Measurements from ENCODE around the gene CD160. TPM values are rescaled to one million over a fixed set of nuclear protein-coding genes. Genes with fewer than 3 reads are reported as not detected.

The CD160 gene
- polyA plus RNA-seq, 1 donor = 0.87 TPM

Other genes with a start within 250 kb of the CD160 start
- gene GPR89A, start 111.5 kb upstream of the CD160 start, polyA plus RNA-seq (ENCODE audit: insufficient read length) = 11.3 TPM
- 0.87 TPM for gene PDZK1, start 12.1 kb upstream of the CD160 start, polyA plus RNA-seq (ENCODE audit: insufficient read length)
- 18.0 TPM for gene RNF115, start 104.6 kb downstream of the CD160 start, polyA plus RNA-seq (ENCODE audit: insufficient read length)
- 20.2 TPM for gene POLR3C, start 104.7 kb downstream of the CD160 start, polyA plus RNA-seq (ENCODE audit: insufficient read length)
- 17.7 TPM for gene NUDT17, start 126.1 kb downstream of the CD160 start, polyA plus RNA-seq (ENCODE audit: insufficient read length)
- 41.0 TPM for gene PIAS3, start 139.6 kb downstream of the CD160 start, polyA plus RNA-seq (ENCODE audit: insufficient read length)
- 2.9 TPM for gene ANKRD35, start 166.4 kb downstream of the CD160 start, polyA plus RNA-seq (ENCODE audit: insufficient read length)
- 7.5 TPM for gene ITGA10, start 190.6 kb downstream of the CD160 start, polyA plus RNA-seq (ENCODE audit: insufficient read length)
- gene PEX11B, start 199.2 kb downstream of the CD160 start, polyA plus RNA-seq (ENCODE audit: insufficient read length) = 22.5 TPM
- 118 TPM for gene RBM8A, start 208.0 kb downstream of the CD160 start, polyA plus RNA-seq (ENCODE audit: insufficient read length)
- gene LIX1L, start 238.5 kb downstream of the CD160 start, polyA plus RNA-seq (ENCODE audit: insufficient read length) = 25.5 TPM
- gene ANKRD34A, start 245.1 kb downstream of the CD160 start, polyA plus RNA-seq (ENCODE audit: insufficient read length) = 0.95 TPM
- gene POLR3GL, start 245.2 kb downstream of the CD160 start, polyA plus RNA-seq (ENCODE audit: insufficient read length) = 39.6 TPM